GM12878 (cell line): ENCODE measurements around the gene NPHP1.

Source experiments
- BCL3 ChIP-seq: IDR thresholded peaks from 2 replicates; pipeline ENCODE4 v1.6.1; 2011; ENCODE audit warnings: borderline replicate concordance, low read depth, mild to moderate bottlenecking, moderate library complexity, low read length; ENCODE audit not compliant: insufficient read depth, poor library complexity, severe bottlenecking
- CHD2 ChIP-seq: IDR thresholded peaks from 2 replicates; pipeline ENCODE4 v1.6.1; 2011; ENCODE audit warnings: low read depth, low read length, improper control_type of control experiment, borderline replicate concordance
- FOXK2 ChIP-seq: fragments of 450-650 bp; IDR thresholded peaks from 2 replicates; pipeline ENCODE4 v1.6.1; 2017; ENCODE audit warnings: mild to moderate bottlenecking, moderate library complexity
- HDAC6 ChIP-seq: fragments of 200-600 bp; sonication (generic); IDR thresholded peaks from one replicate; pipeline ENCODE4 v1.8.0; 2017; ENCODE audit warnings: antibody characterized with exemption; ENCODE audit not compliant: unreplicated experiment
- NFXL1 ChIP-seq: fragments of 450-650 bp; IDR thresholded peaks from 2 replicates; pipeline ENCODE4 v1.6.1; 2017; ENCODE audit warnings: antibody characterized with exemption, mild to moderate bottlenecking, borderline replicate concordance
- REST ChIP-seq: IDR thresholded peaks from 2 replicates; pipeline ENCODE4 v1.6.1; 2012; ENCODE audit warnings: mild to moderate bottlenecking, low read depth, low read length
- SPI1 ChIP-seq: IDR thresholded peaks from 2 replicates; pipeline ENCODE4 v1.6.1; 2011; ENCODE audit warnings: low read depth, mild to moderate bottlenecking, low read length, moderate library complexity, borderline replicate concordance; ENCODE audit not compliant: insufficient read depth

GRCh38 chr2:110101901-110102803 lies 102.7 kb downstream of the NPHP1 start:
- TF ChIP-seq CHD2 (no peak), FOXK2 (no peak), BCL3 (no peak), NFXL1 (no peak), REST (no peak), HDAC6 (no peak), SPI1 (no peak)
